HCT116 (cell line): ENCODE data around the gene UGT2B7.

Experiments used
- POLR2AphosphoS5 ChIP-seq: IDR thresholded peaks from 2 replicates; pipeline ENCODE4 v1.6.1; 2011; ENCODE audit warnings: mild to moderate bottlenecking, low read depth, low read length, moderate library complexity
- TF ChIP-seq, protein P1 (sequence below), 3 experiments: fragments of 200-600 bp in 1 of 3; sonication (generic) in 1 of 3; IDR thresholded peaks in 2 of 3; conservative IDR thresholded peaks in 1 of 3; 2 replicates each; pipeline ENCODE4 v1.5.1; 2012 to 2017; ENCODE audit warnings: low read depth in 2 of 3, low read length in 2 of 3, antibody characterized with exemption in 1 of 3, borderline replicate concordance in 1 of 3, control low read depth in 1 of 3, mild to moderate bottlenecking in 1 of 3, mixed read lengths in 1 of 3, mixed run types in 1 of 3, moderate library complexity in 1 of 3; ENCODE audit not compliant: insufficient read depth in 1 of 3

DNA sequence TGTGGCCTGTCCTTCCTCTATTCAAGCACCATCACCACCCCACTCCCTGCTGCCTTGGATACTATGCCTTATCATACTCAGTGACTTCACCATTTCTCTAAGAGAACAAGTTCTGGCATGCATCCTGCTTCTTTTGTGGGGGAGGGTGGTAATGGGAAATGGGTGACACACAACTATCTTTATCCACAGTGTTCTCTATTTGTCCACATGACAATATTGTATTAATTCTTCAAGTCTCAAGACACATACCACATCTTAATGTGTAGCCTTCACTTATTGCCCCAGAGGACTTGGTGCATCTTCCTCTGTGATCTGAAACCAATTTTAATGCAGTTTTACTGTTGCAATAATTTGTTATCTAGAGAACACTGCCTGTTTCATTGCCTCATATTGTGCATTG, 29.3 kb upstream of the UGT2B7 start:
- no peak for TF ChIP-seq POLR2AphosphoS5
- TF ChIP-seq, protein P1, sequence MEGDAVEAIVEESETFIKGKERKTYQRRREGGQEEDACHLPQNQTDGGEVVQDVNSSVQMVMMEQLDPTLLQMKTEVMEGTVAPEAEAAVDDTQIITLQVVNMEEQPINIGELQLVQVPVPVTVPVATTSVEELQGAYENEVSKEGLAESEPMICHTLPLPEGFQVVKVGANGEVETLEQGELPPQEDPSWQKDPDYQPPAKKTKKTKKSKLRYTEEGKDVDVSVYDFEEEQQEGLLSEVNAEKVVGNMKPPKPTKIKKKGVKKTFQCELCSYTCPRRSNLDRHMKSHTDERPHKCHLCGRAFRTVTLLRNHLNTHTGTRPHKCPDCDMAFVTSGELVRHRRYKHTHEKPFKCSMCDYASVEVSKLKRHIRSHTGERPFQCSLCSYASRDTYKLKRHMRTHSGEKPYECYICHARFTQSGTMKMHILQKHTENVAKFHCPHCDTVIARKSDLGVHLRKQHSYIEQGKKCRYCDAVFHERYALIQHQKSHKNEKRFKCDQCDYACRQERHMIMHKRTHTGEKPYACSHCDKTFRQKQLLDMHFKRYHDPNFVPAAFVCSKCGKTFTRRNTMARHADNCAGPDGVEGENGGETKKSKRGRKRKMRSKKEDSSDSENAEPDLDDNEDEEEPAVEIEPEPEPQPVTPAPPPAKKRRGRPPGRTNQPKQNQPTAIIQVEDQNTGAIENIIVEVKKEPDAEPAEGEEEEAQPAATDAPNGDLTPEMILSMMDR (IDR thresholded peaks at IDR 0.05 in 2 of 3, conservative IDR thresholded peaks at IDR 0.05 in 1 of 3; ENCODE audit: borderline replicate concordance in 1 of 3, insufficient read depth in 1 of 3, low read depth in 2 of 3, low read length in 2 of 3), result no peak
